HG03103 (cell line): ENCODE measurements around the gene SORCS2.
"Not testable (repeated sequence)": the region's sequence is repeated elsewhere in the genome, so short reads cannot be mapped to it uniquely, and the experiment has no call there.

Experiments
- ATAC-seq: cut with Tn5 transposase; IDR thresholded peaks from one replicate; pipeline ENCODE4 v1.9.1; 2021; ENCODE audit warnings: low read depth; ENCODE audit not compliant: unreplicated experiment

The SORCS2 gene

DNA sequence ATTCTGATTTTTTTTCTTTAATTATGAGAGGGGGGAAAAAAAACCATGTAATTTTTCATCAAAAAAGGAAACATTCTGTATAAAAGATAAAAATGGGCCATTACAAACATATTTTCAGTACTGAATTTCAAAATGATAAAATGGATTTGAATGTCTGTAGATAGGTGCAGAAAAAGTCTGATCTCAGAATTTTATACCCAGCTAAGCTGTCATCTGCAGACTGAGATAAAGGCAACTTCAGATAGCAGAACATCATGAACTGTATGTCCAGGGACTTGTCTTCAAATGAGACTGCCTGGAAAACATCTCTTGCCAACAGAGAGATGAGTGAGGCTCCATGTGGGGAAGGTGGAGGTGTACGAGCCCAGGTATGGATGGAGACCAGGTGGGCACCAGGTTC lies 360.9 kb downstream of the SORCS2 start:
- no peak for ATAC-seq

DNA sequence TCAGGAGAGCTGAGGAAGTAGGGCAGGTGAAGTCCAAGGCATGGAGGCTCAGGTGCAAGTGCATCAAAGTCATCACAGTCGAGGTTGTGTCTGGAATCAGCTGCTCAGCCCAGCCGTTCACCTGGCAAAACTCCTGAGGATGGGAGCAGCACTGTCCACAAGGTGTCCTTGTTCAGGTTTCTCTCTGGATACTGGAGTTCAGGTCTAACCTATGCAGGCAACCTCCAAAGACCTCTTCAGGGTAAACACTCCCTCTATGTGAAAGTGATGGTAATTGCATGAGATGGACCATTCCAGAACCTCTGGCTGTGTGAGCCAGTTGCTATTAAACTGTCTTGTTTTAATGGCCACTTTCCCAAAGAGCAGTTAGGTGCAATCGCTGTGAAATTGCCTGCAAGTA lies 362.6 kb downstream of the SORCS2 start:
- ATAC-seq, result no peak

DNA sequence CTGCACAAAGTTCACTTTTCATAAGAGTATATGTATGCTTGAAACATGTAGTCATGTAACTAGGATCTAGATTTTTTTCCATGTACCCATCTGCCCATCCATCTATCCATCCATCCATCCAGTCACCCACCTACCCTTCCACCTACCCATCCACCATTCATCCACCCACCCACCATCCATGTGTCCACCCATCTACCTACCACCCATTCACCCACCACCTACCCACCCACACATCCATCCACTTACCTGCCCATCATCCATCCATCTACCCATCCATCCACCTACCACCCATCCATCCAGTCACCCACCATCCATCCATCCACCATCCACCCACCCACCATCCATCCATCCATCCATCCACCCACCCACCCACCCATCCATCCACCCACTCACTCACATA lies 364.2 kb downstream of the SORCS2 start:
- ATAC-seq, result no peak

DNA sequence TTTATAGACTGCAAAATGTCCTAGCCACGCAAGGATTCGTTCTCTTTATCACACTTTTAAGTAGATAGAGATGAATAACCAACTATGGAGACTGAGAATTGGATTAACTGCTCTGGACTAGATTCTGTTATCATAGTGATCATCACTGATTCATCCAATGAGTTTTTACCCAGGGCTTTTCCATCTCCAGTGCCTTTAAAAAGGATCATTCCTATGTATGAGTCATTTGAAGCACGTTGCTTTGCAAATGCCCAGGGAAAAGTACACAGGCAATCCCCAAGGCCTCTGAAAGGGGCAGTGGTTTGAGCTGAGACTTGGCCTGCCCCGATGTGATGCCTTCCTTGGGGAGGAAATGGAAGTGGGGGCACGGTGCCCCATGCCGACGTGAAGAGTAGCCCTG lies 365.1 kb downstream of the SORCS2 start:
- no peak for ATAC-seq

DNA sequence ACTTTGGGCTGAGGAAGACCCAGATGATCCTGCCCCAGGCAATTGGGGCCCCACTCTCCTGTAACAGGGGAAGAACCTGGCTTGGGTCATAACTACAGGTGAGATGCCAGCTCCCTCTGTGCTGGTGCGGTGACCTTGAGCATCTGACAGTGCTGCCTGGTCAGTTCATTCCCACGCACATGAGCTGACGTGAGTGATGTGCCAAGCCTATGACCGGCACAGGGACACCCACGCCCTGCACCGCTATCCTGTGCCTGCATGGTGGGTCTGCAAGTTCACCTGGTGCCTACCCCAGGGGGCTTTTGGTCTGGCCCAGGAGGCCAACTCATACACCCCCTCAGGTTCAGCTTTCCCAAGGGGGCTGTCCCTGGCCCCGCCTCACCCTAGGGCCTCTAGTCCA lies 366.1 kb downstream of the SORCS2 start:
- ATAC-seq, result no peak

DNA sequence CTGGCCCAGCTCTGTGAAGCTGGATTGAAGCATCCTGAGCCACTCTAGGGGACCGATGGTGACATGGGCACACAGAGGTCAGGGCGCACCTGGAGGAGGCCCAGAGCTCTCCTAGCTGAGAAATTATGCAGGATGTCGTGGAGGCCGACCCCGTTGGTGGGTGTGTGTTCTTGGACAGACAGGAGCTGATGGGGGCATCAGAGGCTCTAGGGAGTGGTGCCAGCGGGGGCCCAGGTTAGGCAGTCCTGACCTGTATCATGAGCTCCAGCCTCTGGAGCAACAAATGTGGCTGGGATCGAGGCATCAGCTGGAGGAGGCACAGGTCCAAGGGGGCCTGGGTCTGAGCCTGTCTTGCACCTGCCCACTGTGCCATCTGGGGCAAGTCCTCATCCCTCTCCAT lies 367.0 kb downstream of the SORCS2 start:
- ATAC-seq, result no peak

DNA sequence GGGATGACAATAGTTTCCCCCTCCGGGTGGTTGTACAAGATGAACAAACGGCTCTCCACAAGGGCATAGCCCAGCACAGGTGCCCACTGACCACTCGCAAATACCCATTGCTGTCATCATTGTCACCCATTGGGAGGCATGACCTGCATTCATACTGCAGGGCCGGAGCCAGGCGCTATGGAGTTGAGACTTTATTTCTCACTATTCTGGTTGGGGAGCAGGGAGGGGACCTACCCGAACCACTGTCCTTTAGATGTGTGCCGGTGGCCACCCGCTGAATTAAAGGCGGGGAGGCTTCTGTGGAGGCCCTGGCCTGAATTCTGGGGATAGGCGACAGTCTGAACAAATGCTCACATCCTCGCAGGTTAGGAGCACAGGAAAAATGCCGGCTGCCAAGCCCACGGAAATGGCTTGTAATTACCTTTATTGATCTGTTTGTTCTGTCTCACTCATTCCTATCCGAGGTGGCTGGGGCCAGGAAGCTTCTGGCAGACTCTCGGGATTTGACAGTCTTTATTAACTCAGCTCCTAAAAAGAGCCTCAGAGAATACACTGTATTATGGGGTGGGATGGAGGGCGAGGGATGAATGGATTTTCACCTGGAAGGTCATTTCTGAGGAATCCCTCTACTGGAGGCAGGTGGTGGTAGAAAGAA lies 367.5 kb downstream of the SORCS2 start:
- no peak for ATAC-seq

DNA sequence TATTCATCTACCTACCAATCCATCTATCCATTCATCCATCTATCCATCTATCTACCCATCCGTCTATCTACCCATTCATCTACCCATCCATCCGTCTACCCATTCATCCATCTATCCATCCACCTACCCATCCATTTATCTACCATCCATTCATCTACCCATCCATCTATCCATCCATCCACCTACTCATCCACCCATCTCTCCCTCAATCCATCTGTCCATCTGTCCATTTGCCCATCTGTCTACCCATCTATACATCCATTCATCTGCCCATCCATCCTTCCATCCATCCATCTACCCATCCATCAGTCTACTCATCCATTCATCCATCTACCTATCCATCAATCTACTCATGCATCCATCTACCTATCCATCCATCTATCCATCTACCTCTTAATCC lies 369.2 kb downstream of the SORCS2 start:
- no peak for ATAC-seq

DNA sequence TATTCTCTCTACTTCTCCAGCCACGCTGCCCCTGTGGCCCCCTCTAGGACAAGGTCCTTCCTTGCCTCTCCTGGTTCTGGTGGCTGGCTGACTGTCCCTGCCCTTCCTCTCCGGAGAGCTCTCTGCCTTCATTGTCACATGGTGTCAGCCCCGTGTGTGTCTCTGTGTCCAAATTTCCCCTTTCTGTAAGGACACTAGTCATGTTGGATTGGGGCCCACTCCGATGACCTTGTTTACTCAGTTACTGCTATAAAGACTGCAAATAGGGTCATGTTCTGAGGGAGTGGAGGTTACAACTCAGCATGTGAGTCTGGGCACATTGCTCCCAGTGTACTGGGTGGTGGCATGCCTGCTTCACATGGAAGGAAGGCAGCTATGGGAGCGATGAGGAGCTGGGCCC lies 371.9 kb downstream of the SORCS2 start:
- ATAC-seq, result no peak

DNA sequence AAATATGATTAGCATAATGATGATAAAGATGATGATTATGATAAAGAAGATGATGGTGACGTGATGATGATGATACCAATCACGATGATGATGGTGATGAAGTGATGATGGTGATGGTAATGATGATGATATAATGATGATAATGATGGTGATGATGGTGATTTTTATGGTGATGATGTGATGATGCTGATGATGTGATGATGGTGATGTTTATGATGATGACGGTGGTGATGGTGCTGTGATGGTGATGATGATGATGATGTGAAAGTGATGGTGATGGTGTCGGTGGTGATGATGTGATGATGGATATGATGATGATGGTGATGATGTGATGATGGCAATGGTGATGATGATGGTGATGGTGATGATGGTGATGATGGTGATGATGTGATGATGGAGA lies 373.1 kb downstream of the SORCS2 start:
- no peak for ATAC-seq

DNA sequence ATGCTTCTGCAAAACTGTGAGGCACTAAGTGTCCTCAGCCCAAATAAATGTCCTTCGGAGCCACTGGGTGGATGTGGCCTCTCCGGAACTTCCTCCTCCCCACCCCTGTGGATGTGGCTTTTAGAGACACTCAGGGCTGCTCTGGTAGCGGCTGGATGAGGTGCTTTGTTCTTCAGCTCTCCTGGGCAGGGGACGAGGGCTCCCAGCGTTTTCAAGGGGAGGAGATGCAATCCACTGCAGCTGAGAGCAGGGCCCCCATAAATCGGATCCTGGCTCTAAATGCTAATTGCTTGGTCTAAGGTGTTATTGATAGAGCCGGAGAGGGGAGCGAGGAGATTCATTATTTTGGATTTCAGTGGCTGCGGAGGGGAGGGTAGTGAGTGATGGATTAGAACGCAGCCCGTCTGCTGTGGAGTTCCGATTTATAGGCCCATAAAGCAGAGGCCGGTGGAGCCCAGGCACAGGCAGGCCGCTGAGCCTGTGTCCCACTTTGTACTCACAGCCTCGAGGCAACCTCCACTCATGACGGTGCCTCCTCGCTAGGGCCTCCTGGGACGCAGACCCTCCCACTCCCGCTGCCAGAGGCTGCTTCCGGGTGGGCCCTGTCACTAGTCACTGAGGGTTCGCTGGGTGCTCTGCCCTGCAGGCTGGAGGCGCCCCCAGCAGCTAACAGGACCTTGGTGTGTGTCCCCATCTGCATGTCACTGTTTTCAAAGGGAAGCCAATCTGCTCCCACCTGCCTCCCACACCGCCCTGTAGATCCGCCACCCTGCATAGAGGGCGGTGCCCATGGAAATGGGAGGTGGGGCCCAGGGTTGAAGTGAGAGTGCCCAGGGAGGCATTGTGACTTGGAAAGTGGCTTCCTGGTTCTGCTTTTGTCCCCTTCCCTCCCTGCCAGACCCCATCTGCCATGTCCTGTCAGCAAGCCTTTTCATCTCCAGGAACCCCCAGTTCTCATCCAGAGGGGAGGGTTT lies 377.8 kb downstream of the SORCS2 start:
- ATAC-seq, result no peak

DNA sequence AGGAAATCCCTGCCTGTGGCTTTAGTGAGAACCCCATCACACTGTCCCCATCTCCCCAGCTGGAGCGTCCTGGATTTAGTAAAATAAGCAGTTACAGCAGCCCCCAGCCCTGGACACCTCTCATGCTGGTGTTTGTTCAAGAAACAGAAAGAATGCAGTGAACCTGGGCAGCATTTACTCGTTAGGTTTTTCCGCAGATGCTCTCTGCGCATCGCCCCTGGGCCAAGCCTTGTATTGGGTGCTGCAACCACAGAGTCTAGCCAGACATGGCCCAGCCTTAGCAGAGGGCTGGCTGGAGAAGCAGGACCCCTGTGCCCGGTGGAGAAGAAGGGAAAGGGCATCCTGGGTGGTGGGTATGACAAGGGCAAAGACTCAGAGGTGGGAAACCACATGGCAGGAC lies 378.7 kb downstream of the SORCS2 start:
- ATAC-seq, result no peak

DNA sequence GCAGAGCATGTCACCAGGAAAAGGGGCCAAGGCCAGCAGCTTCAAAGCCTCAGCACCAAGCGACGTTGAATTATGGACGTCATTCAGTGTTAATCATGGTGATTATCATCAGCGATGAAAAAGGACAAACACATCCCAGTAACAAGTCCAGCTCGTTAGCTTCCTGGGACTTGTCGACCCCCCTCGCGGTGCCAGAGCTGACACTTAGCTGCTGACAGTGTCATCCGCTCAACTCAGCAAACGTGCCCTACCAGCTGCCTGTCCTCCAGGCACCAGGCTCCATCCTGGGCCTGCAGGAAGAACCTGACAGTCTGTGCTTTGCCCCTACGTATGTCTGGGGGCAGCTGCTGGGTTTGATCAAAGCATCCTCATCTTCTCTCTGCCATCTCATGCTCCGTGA lies 379.4 kb downstream of the SORCS2 start:
- ATAC-seq, result no peak

DNA sequence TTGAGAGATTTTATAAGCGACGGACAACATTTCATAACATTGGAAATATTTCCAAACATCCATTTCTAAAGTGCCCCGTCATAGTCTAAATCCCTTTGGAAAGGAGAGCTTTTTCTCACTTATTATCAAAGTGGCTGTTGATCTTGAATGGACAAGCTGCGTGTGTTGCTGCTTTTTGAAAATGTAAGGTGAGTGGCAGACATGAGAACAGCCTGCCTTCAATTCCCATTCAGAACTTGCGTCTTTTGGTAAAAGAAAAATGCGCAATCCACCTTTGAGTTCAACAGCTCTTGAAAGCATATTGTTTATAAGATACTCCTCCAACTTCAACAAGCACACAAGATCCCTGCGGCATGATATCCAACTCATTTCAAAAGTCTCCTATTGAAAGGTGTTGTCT lies 380.6 kb downstream of the SORCS2 start:
- no peak for ATAC-seq

DNA sequence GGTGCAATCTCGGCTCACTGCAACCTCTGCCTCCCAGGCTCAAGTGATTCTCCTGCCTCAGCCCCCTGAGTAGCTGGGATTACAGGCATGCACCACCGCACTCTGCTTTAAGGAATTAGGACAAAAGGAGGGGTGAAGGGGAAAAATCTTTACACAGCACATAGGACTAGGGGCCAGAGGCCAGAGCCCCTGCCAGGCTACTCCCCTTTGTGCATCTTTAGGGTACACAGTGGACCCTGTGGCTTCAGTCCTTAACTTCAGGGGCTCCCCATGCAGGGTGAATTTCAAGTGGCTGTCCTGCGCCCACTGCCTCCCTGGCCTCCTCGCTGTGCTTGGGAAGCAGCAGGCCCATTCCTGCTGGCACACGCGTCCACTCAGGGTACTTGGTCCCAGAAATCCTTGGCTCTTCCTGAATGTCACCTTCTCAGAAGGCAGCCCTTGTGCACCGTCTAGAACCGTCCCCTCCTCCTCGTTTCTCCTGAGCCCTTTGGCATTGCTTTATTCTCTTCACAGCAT lies 381.3 kb downstream of the SORCS2 start:
- ATAC-seq, result no peak

DNA sequence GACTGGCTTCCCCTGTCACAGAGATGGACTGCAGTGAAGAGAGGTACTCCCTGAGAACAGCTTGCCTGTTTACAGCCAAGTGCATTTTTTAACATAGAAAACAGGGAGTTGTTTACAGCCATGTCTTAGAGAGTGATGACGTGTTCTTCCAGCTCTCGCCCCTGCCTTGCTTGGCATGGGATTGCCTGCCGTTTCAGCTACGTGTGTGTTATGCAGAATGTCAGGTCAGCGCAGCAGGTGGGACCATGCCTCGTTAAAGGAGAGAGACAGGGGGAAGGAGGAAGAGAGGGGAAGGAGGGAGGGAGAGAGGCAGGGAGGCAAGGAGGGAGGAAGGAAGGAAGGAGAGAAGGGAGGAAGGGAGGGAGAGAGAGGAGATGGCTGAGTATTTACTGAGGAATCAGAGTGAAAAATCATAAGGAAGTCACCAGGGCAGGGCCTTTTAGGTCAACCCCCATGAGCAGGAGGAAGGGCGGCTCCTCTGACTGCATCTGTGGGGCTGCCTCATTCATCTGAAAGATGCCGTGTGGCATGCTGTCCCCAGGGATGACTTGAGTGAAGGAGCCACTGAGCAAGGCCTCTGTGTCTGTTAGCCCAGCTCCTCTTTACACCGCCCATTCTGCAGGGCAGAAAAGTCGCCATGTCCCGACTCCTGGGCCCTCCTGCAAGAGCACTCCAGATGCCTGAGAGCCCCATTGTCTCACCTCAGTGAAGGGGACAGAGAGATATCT lies 382.1 kb downstream of the SORCS2 start:
- ATAC-seq, result no peak

DNA sequence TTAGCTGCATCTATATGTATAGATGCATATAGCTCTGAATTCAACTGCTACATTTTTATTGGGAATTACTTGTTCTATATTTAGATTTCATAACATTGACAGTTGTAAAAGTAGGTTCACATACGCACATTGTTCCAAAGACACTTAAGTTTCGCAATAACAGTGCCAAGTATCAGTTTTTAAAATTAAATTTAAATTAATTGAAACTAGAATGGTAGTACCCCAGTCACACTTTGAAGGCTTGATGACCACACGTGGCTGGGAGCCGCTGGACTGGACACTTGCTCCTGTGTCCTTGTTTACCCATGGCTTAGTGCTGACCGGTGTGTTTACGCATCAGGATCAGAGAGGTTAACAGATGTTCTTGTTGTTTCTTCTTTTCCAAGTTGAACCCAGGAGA lies 383.1 kb downstream of the SORCS2 start:
- no peak for ATAC-seq

DNA sequence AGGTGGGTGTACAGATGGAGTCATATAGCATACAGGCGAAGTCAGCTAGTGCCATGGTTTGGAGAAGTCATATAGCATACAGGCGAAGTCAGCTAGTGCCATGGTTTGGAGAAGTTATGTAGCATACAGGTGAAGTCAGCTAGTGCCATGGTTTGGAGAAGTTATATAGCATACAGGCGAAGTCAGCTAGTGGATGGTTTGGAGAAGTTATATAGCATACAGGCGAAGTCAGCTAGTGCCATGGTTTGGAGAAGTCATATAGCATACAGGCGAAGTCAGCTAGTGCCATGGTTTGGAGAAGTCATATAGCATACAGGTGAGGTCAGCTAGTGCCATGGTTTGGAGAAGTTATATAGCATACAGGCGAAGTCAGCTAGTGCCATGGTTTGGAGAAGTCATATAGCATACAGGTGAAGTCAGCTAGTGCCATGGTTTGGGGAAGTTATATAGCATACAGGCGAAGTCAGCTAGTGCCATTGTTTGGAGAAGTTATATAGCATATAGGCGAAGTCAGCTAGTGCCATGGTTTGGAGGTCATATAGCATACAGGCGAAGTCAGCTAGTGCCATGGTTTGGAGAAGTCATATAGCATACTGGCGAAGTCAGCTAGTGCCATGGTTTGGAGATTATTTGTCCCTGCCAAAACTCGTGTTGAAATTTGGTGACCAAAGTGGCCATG lies 385.2 kb downstream of the SORCS2 start:
- ATAC-seq, result not testable (repeated sequence)

DNA sequence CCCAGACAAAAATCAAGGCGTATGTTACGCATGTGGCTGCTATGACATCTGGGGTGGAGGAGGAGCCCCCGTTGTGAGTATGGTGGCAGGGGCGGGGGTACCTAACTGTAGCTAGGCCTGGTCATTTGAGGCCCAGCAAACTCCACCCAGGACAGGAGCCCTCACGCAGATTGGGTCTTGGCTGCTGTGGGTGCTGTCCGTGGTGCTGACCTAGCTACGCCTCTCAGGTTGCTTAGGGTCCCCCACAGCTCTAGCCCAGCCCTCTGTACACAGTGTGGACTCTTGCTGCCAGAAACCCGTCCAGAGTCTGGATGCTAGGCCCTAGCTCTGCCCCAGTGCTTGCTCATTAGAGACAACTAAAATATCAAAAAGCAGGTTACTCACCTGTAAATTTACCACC lies 389.1 kb downstream of the SORCS2 start:
- ATAC-seq, result no peak

DNA sequence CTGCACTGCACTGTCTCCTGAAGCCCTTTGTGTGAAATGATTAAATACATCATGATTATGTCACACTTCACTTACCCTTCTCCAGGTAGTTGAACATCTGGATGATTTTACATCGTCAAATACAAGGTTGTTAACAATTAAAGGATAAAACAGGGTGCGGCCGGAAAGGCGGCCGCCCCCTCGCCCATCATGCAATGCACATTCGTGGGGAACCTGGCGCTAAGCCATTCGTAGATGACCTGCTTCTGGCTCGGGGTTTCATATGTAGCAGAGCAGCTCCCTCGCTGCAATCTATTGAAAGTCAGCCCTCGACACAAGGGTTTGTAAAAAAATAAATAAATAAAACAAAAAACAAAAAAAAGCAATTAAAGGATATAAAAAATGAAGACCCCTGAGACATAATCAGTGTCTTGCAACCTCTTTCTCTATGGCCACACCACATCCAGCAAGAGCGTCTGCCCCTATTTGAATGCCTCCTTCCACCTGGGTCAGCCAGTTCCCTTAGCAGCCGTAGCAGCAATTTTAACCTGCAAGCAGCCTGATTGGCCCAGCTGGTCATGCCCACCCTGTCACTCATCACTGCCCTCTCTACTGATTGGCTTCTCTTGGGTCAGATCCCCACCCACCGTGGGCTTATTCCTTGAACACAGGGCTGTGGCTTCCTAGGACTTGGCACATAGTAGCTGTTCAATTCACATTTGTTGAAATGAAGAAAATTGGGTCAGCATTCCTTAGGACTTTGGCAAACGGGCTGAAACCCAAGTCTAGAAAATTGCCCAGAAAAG lies 390.2 kb downstream of the SORCS2 start:
- no peak for ATAC-seq
